Activated CD8-positive, alpha-beta T cell treated with anti-CD3 and anti-CD28 coated beads for 36 hours (primary cell): ENCODE results near the gene LRRTM4. TPM values are rescaled to one million over a fixed set of nuclear protein-coding genes. Genes with fewer than 3 reads are reported as not detected.

Source experiments
- ATAC-seq: fragments of 200-7000 bp; cut with Tn5 transposase; one replicate; pipeline ENCODE4 v1.10.0; 2021; ENCODE audit warnings: mild to moderate bottlenecking, moderate library complexity
- CTCF ChIA-PET: fragments of 350-600 bp; sonication (Branson Sonifier 250); formaldehyde crosslinking; loops from one replicate; lab custom pipeline; 2021; ENCODE audit warnings: antibody characterized with exemption; lab: Charles Lee
- POLR2A ChIA-PET: fragments of 350-600 bp; sonication (Branson Sonifier 250); formaldehyde crosslinking; loops from one replicate; lab custom pipeline; 2021; ENCODE audit warnings: antibody characterized with exemption; lab: Charles Lee
- DNase-seq: peaks from one replicate; pipeline ENCODE4 v3.0.0-alpha.2; 2020
- H3K27ac Mint-ChIP-seq: one replicate; pipeline ENCODE4 v1.8.0; 2021; ENCODE audit warnings: mild to moderate bottlenecking, mixed read lengths
- H3K27me3 Mint-ChIP-seq: one replicate; pipeline ENCODE4 v1.8.0; 2021; ENCODE audit warnings: mixed read lengths
- H3K36me3 Mint-ChIP-seq: one replicate; pipeline ENCODE4 v1.8.0; 2021; ENCODE audit warnings: low read depth, mixed read lengths
- H3K4me1 Mint-ChIP-seq: one replicate; pipeline ENCODE4 v1.8.0; 2021; ENCODE audit warnings: low read depth, mixed read lengths
- H3K4me3 Mint-ChIP-seq: one replicate; pipeline ENCODE4 v1.8.0; 2021; ENCODE audit warnings: mild to moderate bottlenecking, moderate library complexity, mixed read lengths
- H3K9me3 Mint-ChIP-seq: one replicate; pipeline ENCODE4 v1.8.0; 2021; ENCODE audit warnings: mixed read lengths
- intact Hi-C: fragments of 100-400 bp; cut with micrococcal nuclease; formaldehyde crosslinking; loops from one replicate; pipeline ENCODE4 v1.10.0; 2022
- total RNA-seq, 2 experiments: library from RNA; stranded (reverse); gene quantifications; one replicate each; pipeline ENCODE4 v1.2.3, GENCODE V29; 2021
- TF ChIP-seq, protein P1 (sequence below): fragments of 200-600 bp; IDR thresholded peaks from one replicate; pipeline ENCODE4 v1.8.0; 2022; ENCODE audit warnings: antibody characterized with exemption, mild to moderate bottlenecking

Gene LRRTM4
- total RNA-seq, 2 experiments from 2014 or later: not detected

DNA sequence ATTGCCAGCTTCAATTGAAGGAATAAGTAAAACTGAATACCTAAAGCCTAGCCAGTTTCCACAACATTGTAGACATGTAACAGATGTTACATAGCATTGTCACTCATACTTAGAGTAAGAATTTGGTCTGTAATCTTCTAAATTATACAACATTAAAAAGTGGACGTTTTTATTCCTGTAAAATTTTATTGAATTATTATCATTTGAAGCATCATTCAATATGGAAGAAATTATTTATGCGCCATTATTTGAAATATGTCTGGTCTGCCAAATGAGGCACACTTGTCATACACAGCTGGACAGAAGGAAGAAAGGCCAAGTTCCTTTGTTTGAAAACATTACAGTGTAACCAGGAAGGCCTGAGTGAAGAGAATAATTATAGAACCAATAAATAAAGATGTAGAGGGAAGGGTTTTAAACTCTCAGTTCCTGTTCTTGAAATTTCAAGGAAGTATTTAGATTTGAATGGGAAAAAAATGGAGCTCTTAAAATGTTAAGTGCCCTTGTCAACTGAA is 575.5 kb downstream of the LRRTM4 start:
- intact Hi-C loops: no loop called here
- H3K36me3 Mint-ChIP-seq: no peaks in the 10 kb centered on the region
- H3K4me3 Mint-ChIP-seq: no peak overlapping the region
- H3K4me1 Mint-ChIP-seq: no peaks in the 10 kb centered on the region
- H3K9me3 Mint-ChIP-seq: peaks cover 8% of the 10 kb centered on the region
- H3K27me3 Mint-ChIP-seq: no peaks in the 10 kb centered on the region
- no peak for ATAC-seq
- POLR2A ChIA-PET: no interaction called here
- CTCF ChIA-PET: no interaction called here
- TF ChIP-seq, protein P1, sequence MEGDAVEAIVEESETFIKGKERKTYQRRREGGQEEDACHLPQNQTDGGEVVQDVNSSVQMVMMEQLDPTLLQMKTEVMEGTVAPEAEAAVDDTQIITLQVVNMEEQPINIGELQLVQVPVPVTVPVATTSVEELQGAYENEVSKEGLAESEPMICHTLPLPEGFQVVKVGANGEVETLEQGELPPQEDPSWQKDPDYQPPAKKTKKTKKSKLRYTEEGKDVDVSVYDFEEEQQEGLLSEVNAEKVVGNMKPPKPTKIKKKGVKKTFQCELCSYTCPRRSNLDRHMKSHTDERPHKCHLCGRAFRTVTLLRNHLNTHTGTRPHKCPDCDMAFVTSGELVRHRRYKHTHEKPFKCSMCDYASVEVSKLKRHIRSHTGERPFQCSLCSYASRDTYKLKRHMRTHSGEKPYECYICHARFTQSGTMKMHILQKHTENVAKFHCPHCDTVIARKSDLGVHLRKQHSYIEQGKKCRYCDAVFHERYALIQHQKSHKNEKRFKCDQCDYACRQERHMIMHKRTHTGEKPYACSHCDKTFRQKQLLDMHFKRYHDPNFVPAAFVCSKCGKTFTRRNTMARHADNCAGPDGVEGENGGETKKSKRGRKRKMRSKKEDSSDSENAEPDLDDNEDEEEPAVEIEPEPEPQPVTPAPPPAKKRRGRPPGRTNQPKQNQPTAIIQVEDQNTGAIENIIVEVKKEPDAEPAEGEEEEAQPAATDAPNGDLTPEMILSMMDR: no peak
- no peak overlapping the region for H3K27ac Mint-ChIP-seq
- DNase-seq: no peak

GRCh38 chr2:76940559-76940958 is 581.6 kb downstream of the LRRTM4 start:
- H3K27me3 Mint-ChIP-seq: no peaks in the 10 kb centered on the region
- CTCF ChIA-PET: no interaction called here
- TF ChIP-seq, protein P1: no peak
- no peaks in the 10 kb centered on the region for H3K4me1 Mint-ChIP-seq
- peaks cover 5% of the 10 kb centered on the region for H3K9me3 Mint-ChIP-seq
- intact Hi-C loops: no loop called here
- no peak for ATAC-seq
- no peaks in the 10 kb centered on the region for H3K36me3 Mint-ChIP-seq
- POLR2A ChIA-PET: no interaction called here
- H3K27ac Mint-ChIP-seq: no peak overlapping the region
- no peak for DNase-seq
- no peak overlapping the region for H3K4me3 Mint-ChIP-seq

DNA sequence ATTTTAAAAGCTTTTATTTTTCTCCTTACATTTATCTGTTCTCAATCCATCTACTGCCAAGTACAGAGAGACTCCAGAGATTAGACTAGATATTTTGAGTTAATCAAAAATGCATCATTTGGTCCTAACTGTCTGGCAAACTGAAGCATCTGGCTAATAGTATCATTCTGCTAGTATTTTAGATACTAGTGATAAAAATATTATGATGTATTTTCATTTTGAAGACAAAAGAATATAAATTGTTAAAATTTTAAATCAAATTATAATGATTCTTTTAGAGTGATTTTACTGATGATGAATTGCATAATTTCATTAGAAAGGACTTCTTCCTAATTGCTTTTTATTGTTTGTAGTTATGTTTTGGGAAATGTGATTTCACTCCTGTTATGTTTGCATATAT is 584.0 kb downstream of the LRRTM4 start:
- no peaks in the 10 kb centered on the region for H3K27me3 Mint-ChIP-seq
- POLR2A ChIA-PET: interaction anchor here (0.7 kb wide), 1 partner anchor 299 kb away, joined by 3 read pairs; no protein-coding TSS in a partner anchor
- CTCF ChIA-PET: no interaction called here

DNA sequence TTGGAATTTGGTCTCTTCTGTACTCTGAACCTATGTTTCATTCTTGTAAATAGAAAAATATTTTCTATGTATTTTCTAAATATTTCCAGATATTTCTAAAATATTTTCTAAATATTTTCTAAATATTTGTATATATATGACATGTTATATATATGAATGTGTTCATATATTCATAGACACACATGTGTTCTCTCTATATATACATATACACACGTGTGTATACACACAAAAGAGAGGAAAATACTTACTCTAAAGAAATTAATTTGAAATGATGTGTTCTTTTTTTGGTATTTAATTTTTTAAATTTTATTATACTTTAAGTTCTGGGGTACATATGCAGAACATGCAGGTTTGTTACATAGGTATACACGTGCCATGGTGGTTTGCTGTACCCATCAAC is 589.6 kb downstream of the LRRTM4 start:
- POLR2A ChIA-PET: no interaction called here
- Mint-ChIP-seq H3K27me3 (no peaks in the 10 kb centered on the region), H3K4me3 (no peak overlapping the region), H3K9me3 (peaks cover 10% of the 10 kb centered on the region), H3K27ac (no peak overlapping the region), H3K36me3 (no peaks in the 10 kb centered on the region), H3K4me1 (no peaks in the 10 kb centered on the region)
- ATAC-seq (no peak), DNase-seq (no peak)
- intact Hi-C loops: no loop called here
- CTCF ChIA-PET: no interaction called here
- TF ChIP-seq, protein P1: no peak

More for the DNA sequence above, 584.0 kb downstream of the LRRTM4 start:
- H3K9me3 Mint-ChIP-seq: peaks cover 1% of the 10 kb centered on the region
- ATAC-seq (no peak), DNase-seq (no peak)
- H3K4me1 Mint-ChIP-seq: no peaks in the 10 kb centered on the region
- H3K36me3 Mint-ChIP-seq: no peaks in the 10 kb centered on the region
- TF ChIP-seq, protein P1: no peak
- intact Hi-C loops: no loop called here
- H3K4me3 Mint-ChIP-seq: no peak overlapping the region
- no peak overlapping the region for H3K27ac Mint-ChIP-seq

- no peaks in the 10 kb centered on the region for H3K27me3 Mint-ChIP-seq
- ATAC-seq: no peak
- peaks cover 9% of the 10 kb centered on the region for H3K9me3 Mint-ChIP-seq
- no peak overlapping the region for H3K27ac Mint-ChIP-seq
- intact Hi-C loops: no loop called here
- no peaks in the 10 kb centered on the region for H3K4me1 Mint-ChIP-seq
- no peak for DNase-seq
- H3K36me3 Mint-ChIP-seq: no peaks in the 10 kb centered on the region
- H3K4me3 Mint-ChIP-seq: no peak overlapping the region
- TF ChIP-seq, protein P1: no peak
- ChIA-PET CTCF (no interaction called here), POLR2A (no interaction called here)
Observed at GRCh38 chr2:76930056-76930744, 592.0 kb downstream of the LRRTM4 start.
